ENCODE measurements around the gene SORCS3. TPM values are rescaled to one million over a fixed set of nuclear protein-coding genes. Genes with fewer than 3 reads are reported as not detected.

Gene SORCS3
- total RNA-seq, 1 donor from 2014 or later: 0.06 TPM

DNA sequence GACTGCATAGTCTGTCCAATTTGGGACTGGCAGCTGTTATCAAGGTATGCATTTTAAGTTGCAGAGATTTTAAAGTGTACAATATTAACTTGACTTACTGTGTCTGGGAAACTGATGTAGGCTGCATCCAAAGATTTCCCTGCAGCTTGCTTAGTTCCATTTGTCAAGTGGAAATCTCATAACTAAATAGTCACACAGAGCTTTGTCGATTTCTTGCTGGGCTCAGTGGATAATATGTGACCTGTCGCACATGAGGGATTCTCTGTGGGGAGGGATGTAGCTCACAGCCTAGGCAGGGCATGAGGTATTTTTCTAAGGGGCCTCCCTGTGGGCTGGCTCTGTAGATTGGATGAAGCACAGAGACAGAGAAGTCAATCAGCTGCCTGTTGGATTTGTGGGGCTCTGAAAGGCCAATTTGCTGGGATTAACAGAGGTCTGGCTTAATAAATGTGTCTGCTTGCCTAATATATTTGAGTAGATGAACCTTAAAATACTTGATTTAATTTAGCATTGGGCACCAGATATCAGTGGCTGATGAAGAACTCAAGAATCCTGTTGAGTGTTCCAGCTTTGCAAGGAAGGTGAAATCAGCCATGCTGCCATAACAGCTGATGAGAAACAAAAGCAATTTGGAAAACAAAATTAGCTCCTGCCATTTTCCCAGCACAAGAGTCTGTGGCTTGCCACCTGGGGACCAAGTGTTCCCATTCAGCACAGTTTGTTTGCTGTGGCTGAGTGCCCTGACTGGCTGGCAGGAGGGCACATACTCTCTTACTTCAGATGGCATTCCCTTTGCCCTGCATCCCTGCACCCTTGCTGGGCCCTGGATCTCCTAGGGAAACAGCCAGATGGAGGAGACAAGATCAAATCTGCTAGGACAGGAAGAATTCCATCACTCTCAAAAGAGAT is 598.5 kb downstream of the SORCS3 start:
- DNase-seq (ENCODE audit: extremely low read depth, low read depth, low spot score): no peak

DNA sequence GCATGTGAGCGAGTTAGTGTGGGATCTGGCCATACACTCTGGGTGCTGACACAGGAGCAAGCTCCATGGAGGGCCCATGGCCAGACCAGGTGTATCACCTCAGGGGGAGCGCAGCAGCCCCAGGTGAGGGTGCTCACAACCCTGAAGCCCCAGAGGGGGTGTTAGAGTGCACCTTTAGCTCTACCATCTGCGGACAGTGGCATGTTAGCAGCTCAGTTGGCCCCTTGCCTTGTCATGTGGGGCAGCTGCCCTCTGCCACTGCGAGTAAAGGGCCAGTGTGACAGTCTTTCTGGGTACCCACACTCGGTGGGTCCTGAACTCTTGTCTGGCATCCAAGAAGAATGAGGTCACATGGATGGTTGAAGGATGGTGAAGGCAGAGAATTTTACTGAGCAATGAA is 600.2 kb downstream of the SORCS3 start:
- no peak for DNase-seq (ENCODE audit: extremely low read depth, low read depth, low spot score)

- no peak for DNase-seq (ENCODE audit: extremely low read depth, low read depth, low spot score)
These were observed 602.3 kb downstream of the SORCS3 start for GRCh38 chr10:105243381-105243780.

- no peak for DNase-seq (ENCODE audit: extremely low read depth, low read depth, low spot score)
These were observed 602.7 kb downstream of the SORCS3 start for GRCh38 chr10:105243825-105244224.

GRCh38 chr10:105247831-105248499 is 606.9 kb downstream of the SORCS3 start:
- no peak for DNase-seq (ENCODE audit: extremely low read depth, low read depth, low spot score)

DNA sequence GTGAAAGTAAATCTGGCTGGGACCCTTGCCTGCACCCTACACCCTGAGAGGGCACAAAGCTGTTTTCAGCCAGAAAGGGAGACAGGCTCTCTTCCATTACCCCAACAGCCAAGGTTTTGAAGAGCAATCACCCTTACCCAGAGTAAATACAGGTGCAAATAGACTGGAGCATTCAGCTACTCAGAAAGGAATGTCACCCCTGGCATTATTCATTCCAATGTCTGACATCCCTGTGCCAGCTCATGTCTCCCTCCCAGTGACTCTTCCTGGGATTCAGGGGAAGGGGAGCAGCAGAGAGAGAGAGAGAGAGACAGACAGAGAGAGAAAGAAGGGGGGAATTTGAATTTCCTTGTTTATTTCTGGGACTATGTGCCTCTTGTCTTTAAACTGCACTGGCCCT is 611.8 kb downstream of the SORCS3 start:
- no peak for DNase-seq (ENCODE audit: extremely low read depth, low read depth, low spot score)

- no peak for DNase-seq (ENCODE audit: extremely low read depth, low read depth, low spot score)
These were observed 612.6 kb downstream of the SORCS3 start for GRCh38 chr10:105253515-105254212.

- DNase-seq (ENCODE audit: extremely low read depth, low read depth, low spot score): no peak
These were observed 617.1 kb downstream of the SORCS3 start for GRCh38 chr10:105258036-105258673.

DNA sequence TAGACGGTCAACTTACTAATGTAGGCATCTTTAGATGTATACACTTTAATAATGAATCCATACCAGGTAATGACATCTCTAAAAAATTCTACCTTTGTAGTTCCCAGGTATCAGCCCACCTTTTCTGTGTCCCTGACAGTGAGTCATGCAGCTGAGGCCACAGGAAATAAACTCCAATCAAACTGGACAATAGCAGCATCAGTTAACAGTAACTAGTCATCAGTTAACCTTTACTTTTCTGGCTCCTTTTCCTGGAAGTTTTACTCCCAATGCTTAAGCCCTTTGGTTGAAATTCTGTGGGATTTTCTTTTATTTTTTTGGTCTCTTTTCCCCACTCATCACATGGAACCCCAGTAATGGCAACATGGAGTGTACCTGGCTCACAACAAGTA is 617.6 kb downstream of the SORCS3 start:
- no peak for DNase-seq (ENCODE audit: extremely low read depth, low read depth, low spot score)

DNA sequence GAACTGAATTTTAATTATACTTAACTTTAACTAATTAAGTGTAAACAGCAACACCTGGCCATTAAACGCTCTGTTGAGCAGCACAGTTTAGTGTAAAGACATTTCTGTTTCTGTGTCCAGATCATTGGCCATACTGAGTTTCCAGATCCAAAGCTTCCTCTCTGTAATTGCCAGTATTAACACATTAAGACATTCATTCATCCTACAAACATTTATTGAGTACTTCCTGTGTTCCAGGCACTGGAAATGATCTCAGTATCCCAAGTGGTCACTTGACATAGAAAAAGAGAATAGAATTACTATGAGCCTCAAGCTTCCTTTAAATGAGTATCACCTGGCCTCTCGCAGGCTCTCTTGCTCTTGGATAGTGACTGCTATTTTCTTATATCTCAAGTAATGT is 618.1 kb downstream of the SORCS3 start:
- no peak for DNase-seq (ENCODE audit: extremely low read depth, low read depth, low spot score)

GRCh38 chr10:105262666-105263065 is 621.6 kb downstream of the SORCS3 start:
- no peak for DNase-seq (ENCODE audit: extremely low read depth, low read depth, low spot score)

DNA sequence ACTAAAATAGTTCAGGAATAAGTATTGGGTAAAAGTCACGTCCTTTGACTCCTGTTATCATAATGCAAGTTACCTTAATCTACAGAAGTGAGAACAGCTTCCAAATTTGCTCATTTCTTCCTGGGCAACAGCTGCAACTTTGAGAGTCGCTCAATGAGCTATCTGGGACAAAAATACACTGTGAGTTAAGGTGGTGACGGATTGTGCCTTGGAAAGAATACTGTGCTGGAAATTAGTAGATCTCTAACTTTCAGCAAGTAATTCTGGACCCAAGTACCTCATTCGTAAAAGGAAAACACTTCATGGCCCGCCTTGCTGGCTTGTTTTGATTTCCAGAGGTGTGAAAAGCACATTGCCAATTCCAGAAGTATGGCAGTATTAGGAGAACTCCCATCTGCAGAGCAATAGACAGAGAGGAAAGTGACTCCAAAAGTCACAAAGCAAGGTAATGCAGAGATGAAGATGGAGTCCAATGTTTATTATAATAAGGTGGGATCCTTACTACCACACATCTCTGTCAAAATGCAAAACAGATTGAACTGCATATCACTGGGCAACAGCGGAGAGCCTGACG is 626.0 kb downstream of the SORCS3 start:
- no peak for DNase-seq (ENCODE audit: extremely low read depth, low read depth, low spot score)

DNA sequence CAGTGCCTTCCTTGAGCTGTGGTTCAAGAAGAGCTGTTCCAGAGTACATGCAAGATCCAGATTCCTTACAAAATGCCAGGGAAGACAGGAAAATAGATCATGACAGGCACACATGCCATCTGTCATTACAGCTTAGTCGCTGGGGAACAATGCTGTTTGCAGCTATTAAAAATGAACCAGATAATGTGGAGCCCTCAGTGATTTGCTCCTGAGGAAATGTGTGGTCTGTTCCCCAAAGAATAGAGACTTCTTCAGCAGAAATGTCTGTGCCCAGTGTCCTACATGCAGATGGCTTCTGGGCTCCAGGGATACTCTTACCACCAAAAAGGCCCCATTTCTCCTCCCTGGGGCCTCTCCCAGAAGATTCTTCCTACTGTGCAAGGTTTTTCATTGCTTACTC is 627.9 kb downstream of the SORCS3 start:
- DNase-seq (ENCODE audit: extremely low read depth, low read depth, low spot score): no peak

GRCh38 chr10:105269689-105270088 is 628.6 kb downstream of the SORCS3 start:
- no peak for DNase-seq (ENCODE audit: extremely low read depth, low read depth, low spot score)

DNA sequence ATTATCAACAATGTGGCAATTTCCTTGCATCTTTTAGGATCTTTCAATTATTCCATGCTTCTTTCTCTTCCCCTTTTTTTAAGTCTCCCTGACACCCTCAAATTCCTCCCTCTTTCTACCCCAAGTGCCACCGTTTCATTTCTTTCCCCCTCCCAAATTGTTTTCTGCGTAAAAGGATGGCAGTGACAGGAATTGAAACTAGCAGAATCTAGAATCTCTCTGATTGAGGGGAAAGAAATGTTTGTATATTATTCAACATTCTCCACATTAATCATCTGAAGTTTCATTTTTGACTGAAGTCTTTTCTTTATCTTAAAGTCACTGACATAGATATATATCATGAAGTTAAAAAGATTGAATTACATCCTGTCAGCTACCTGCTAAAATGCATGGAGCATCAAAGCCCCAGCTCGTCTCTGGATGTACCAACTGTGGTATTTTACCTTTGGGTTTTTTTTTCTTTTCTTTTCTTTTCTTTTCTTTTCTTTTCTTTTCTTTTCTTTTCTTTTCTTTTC is 633.5 kb downstream of the SORCS3 start:
- DNase-seq (ENCODE audit: extremely low read depth, low read depth, low spot score): no peak

DNA sequence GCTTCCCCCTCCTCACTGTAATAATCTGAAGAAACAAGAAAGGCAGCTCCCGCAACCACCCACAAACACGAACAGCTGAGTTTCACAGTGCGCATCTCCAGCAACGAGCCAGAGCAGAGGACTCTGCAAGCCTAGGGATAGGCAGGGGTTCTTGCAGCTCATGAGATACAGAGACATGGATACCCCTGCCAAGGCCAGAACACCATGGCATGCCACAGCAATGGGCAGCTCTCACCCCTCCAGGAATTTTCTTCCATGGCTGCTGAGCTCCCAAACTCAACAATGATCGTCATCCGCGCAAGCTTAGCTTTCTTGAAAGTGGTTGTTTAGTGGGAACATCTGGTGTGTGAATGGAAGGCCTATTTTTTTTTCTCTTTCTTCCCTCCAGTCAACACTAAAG is 637.3 kb downstream of the SORCS3 start:
- DNase-seq (ENCODE audit: extremely low read depth, low read depth, low spot score): no peak

- no peak for DNase-seq (ENCODE audit: extremely low read depth, low read depth, low spot score)
These were observed 638.0 kb downstream of the SORCS3 start for GRCh38 chr10:105279101-105279500.

DNA sequence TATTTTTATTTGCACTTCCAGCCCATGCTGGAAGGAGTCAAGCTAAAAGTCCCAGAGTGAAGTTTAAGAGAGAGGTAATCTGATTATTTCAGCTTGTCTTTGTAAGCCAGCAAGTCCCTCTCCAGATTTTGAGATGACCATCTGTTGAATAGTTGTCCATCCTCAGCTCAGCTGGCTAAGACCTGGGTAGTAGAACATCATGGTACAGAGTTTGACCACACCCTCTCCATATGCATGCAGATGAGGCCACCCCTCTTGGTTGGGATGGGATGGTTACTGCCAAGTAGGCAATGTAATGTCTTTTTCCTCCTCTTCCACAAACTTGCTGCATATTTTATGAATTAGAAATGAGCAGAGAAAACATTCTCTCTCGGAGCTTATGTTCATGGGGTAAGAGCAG is 639.8 kb downstream of the SORCS3 start:
- no peak for DNase-seq (ENCODE audit: extremely low read depth, low read depth, low spot score)

DNA sequence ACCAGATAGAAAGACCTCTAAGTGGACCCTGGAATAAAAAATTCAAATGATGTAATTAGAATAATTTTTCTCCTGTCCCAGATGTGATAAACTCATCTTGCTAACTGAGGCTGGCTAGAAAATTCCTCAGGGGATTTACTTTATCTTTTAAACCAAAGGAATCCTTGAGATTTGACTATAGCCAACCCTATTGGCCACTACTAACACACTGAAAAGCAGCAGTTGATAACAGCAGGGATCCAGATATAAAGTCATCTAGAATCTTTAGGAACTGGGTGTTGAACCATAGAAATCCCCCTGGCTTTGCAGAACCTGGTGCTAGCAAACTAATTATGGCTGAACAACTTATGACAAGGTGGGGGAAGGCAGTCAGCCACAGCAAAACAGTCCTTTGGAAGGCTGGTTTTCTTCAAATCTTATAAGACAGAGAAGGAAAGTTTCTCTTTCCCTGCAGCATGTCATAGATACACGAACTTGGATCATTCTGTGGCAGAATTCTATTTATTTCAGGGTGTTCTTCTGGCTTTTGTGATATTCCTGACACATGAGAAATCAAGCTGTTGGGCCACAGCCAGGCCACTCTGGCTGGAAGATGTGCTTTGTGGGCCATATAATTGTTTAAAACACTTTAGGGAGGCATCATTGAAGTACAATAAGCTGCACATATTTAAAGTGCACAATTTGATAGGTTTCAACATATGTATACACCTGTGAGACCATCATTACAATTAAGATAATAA is 643.6 kb downstream of the SORCS3 start:
- no peak for DNase-seq (ENCODE audit: extremely low read depth, low read depth, low spot score)

GRCh38 chr10:105288026-105288425 is 646.9 kb downstream of the SORCS3 start:
- DNase-seq (ENCODE audit: extremely low read depth, low read depth, low spot score): no peak

All from glomerular endothelial cell (primary cell).